ENCODE measurements around the gene FAM171A2.

The FAM171A2 gene

DNA sequence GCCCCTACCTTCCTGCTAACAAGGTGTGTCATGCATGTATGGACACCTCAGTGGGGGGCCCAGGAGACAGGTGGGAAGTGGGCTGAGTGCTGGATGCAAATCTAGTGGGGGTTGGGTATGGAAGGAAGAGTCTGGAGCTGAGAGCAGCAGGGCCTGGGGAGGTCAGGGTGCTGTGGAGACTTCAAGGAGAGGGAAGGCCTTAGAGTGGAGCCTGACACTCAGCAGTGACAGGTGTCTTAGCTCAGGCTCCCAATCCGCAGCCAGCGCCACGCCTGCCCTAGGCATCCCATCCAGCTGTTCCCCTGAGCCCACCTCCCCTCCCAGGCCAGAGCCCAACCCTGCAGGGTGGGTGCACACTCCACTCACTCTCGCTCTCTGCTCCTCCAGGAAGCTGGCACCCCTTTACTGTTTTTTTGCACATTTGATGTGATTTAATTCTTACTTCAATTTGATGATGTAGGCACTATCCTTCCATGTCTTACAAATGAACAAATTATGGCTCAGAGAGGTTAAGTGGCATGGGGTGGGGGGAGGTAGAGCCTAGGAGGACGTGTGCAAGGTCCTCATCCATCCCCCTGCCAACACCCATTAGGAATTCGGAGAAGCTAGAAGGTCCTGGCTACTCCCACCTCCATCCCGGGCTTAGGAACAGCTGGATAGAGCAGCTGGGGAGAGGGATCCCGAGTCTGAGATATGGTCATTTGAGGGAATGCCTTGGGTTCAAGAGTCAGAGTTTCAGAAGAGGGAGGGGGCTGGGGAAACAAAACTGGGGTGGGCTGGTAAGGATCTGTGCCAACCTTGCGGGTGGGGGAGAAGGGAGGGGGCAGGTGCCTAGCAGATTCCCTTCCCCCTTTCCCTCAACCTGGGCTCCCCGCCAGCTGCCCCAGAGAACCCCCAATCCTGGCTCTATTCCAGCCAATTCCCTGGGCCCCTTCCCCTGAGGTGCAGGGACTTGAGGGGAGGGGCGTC lies 2.1 kb downstream of the FAM171A2 start:
- DNase-seq (ENCODE audit: low read depth): no peak

DNA sequence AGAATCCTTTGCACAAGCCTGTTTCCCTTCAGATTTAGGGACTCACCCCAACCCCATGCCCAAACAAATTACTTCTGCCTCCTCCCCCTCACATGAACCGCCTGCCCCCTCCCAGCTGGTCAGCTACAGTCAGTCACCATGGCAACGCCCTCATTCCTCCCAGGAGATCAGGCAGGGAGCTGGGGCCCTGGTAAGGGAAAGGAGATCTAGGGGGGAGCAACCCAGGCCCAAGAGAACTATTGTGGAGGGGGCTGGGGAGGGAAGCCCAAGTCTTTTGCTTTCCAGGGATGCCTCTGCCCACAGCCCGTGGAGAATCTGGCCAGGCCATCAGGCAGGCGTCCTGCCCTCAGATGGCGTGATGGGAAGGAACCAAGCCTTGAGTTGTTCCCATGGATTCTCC lies 2.8 kb downstream of the FAM171A2 start:
- no peak for DNase-seq (ENCODE audit: low read depth)

DNA sequence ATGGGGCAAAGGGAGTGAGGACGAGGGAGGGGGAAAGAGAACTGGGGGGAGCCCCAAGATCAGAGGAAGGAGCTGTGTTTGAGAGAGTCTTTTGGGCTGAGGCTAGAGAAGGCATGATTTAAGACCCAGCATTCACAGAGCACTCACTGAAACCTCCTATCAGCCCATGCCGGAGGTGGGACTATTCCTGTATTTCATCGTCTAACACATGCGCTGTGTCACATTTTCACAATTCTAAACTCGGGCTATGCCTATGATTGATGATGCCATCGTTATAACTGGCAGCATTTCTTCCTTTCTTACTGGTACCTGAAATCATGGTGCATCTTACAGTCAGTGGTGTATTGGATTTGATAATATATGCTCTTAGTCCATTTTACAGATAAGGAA lies 3.5 kb downstream of the FAM171A2 start:
- DNase-seq (ENCODE audit: low read depth): no peak

DNA sequence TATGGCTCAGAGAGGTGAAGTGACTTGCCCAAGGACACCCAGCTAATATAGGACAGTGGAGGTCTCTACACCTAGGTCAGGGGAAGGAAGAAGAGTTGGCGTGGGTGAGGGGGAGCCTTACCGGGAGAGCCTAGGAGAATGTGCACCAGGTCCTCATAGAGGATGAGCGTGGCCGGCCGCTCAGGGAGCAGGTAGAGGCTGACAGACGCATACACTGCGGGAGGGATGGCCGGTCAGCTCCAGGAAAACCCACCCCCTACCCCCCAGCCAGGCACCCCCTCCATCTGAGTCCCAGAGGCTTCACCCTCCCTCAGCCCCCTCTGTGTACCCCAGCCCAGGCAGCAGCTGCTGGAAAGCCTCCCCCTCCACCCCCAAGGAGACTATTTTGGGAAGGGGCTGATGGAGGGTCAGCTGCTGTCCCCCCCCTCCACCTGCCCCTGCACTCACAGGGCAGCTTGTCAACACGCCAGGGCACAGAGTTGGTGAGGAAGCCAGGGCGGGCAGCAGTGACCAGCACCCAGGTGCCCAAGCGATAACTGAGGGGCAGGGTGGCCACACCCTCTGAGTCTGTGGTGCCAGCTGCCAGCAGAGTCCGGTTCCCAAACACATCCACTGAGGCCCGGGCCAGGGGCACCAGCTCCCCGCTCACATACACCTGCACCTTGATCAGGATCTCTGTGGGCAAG lies 4.1 kb downstream of the FAM171A2 start:
- no peak for DNase-seq (ENCODE audit: low read depth)

DNA sequence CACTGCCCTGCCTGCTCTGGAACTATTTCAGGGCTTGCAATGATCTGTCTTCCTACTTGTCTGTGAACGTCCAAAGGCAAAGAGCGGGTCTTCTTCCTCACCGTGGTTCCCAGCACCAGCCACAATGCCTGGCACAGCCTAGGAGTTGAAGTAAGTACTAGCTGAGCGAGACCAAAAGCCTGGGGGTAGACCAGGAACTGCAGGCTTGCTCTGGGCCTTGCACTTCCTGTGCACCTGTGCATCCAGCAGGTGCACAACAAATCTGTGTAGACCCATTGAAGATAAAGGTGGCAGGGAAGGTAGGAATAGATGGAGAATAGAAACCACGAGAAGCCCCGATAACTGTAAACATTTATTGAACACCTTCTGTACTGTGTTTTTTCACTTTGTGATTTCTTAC lies 4.6 kb downstream of the FAM171A2 start:
- DNase-seq (ENCODE audit: low read depth): no peak

DNA sequence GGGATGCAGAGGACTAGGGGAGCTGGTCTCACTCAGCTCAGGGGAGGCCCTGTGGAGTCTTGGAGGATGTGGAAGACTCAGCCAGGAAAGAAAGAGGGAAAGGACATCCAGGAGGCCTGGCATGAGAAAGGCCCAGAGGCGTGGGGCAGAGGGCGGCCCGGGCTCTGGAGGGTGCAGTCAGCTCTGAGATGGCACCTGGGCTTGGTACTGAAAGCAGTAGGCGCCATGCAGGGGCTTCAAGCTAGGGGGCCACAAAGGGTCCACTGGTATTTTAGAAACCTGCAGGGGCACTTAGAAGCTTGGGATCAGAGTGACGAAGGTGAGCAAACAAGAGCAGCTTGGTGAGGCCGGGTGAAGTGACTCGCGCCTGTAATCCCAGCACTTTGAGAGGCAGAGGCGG lies 5.6 kb downstream of the FAM171A2 start:
- DNase-seq (ENCODE audit: low read depth): no peak

DNA sequence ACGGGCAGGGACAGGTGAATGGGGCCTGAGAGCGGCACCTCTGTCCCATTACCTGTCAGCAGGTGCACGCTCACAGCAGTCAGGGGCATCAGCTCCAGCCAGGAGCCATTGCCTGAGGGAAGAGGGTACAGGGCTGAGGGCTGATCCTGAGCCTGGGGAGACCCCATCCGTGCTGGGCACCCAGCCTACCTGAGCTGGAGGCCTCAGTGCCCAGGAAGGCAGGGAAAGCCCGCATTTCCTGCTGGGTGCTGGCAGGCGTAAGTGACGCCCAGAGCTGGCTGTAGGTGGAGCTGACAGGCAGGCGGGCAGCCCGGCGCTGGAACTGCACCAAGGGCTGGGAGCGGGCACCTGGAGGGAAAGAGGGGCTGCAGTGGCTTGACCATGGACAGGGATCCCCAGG lies 7.4 kb downstream of the FAM171A2 start:
- DNase-seq (ENCODE audit: low read depth): no peak

DNA sequence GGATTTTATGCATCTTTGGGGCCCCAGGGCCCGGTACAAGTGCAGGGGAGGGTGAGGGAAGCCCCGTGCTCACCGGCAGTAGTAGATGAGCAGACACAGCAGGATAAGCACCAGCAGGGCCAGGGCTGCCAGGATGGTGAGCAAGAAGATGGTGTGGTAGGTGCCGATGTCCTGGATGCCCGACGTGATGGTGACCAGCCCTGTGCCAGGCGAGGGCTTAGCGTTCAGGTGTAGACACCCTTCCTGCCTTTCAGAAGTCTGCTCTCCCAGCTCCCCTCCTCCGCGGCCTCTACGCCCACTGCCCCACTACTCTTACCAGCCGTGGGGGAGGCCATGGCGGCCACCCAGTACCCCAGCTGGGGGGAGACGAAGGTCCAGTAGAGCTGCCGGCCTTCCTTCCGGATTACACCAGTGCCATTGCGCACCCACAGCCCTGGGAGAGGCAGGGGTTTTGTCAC lies 8.0 kb downstream of the FAM171A2 start:
- DNase-seq (ENCODE audit: low read depth): no peak

DNA sequence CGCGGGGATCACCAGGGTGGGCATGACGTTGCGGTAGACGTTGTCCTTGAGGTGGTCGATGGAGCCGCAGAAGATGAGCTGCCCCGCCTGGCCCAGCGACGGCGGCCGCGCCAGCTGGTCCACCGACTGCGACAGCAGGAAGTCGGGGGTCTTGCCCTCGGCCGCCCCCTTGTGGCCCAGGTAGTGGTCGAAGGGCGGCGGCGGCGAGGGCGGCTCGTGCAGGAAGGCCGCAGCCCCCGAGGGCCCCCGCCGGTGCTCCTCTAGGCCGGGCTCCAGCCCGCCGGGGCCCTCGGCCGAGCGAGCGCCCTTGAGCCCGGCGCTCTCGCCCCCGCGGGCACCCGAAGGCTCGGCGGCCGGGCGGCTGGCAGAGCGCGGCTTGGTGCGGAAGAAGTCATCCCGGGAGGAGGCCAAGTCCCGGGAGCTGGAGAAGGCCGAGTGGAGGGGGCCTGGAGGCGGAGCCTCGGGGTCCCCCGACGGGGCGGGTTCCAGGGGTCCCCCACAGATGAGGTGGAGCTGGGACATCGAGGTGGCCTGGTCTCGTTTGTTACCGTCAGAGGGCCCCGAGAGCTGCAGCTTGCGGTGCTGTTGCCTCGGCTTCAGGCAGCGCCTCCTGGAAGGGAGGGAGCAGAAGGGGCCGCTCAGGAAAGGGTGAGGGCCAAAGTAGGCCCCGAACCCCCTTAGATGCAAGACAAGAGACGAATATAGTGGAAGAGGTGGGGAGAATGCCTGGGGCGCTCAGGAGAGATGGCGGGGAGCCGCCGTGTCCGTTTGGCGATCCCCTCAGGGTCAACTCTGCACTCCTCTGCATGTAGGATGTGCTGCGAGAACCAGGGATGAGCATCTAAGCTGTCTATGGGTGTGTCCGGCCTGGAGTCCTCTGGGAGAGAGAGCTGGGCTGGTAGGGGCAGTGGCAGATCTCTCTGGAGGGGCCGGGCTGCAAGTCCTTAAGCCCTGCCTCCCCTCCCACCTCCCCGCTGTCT lies 8.8 kb downstream of the FAM171A2 start:
- DNase-seq (ENCODE audit: low read depth): peak; percentile 60

DNA sequence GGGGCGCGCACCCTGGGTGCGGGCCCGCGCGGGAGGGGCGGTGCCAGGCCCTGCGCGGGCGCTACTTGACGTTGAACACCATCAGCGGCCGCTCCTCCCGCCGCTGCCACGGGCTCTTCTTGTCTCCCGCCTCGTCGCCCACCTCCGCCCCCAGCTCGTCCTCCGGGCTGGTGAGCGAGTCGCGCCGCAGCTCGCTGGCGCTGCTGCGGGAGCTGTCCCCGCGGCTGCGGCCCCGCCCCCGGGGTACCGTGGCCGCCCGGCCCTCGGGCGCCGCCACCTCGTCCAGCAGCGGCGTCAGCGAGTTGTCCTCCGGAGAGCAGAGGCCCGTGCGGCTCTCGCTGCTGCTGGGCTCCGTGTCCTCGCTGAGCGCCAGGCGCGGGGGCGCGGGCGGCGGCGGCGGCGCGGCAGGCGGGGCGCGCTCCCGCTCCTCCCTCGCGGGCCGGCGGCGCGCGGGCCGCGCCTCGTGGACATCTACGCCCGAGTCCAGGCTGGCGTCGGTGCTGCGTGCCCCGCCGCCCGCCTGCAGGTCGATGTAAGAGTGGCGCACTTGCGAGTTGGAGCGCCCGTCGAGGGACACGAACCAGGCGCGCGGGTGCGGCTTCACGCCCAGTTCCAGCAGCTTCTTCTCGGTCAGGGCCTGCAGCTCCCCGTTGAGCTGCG lies 9.9 kb downstream of the FAM171A2 start:
- no peak for DNase-seq (ENCODE audit: low read depth)

DNA sequence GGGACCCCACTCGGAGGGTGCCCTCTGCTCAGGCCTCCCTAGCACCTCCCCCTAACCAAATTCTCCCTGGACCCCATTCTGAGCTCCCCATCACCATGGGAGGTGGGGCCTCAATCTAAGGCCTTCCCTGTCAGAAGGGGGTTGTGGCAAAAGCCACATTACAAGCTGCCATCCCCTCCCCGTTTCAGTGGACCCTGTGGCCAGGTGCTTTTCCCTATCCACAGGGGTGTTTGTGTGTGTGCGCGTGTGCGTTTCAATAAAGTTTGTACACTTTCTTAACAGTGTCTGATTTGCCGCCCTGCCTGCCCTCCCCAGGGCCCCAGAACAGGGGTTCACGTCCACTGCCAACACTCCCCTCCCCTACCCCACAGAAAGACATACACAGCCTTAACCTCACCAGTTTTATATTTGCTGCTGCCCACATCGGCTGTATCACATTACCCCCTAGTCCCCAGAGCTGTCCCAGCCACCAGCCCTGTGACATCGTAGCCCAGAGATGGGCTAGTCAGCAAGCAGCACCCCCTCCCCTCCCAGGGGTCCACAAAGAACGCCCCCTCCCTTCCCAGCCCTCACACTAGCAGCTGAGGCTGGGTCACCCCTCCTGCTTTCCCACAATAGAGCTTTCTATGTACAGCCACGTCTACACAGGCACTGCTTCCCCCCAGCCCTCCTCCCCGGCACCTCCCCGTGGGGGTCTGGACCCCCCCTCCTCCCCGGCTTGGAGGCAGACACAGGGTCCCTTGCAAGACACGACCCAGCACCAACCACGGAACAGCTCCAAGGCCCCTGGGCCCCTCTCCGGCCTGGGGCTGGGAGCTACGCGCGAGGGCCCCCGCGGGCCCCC lies 10.6 kb downstream of the FAM171A2 start:
- DNase-seq (ENCODE audit: low read depth): no peak

DNA sequence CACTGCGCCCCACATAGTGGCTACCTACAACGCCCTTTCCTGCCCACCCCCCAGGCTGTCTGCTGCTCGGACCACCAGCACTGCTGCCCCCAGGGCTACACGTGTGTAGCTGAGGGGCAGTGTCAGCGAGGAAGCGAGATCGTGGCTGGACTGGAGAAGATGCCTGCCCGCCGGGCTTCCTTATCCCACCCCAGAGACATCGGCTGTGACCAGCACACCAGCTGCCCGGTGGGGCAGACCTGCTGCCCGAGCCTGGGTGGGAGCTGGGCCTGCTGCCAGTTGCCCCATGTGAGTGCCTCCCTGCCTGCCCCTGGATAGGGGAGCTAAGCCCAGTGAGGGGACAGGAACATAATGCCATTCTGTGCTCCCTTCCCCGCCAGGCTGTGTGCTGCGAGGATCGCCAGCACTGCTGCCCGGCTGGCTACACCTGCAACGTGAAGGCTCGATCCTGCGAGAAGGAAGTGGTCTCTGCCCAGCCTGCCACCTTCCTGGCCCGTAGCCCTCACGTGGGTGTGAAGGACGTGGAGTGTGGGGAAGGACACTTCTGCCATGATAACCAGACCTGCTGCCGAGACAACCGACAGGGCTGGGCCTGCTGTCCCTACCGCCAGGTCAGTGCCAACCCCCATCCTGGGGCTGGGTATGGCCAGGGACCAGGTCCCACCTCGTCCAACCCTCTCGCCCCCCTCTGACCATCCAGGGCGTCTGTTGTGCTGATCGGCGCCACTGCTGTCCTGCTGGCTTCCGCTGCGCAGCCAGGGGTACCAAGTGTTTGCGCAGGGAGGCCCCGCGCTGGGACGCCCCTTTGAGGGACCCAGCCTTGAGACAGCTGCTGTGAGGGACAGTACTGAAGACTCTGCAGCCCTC lies 11.5 kb downstream of the FAM171A2 start:
- DNase-seq (ENCODE audit: low read depth): no peak

DNA sequence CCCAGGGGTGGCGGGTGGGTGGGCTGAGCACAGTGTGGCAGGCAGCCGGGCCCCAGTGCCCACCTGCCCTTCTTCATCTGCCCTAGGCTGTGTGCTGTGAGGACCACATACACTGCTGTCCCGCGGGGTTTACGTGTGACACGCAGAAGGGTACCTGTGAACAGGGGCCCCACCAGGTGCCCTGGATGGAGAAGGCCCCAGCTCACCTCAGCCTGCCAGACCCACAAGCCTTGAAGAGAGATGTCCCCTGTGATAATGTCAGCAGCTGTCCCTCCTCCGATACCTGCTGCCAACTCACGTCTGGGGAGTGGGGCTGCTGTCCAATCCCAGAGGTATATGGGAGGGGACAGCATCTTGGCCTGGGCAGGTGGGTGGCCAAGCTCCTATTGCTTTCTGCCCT lies 12.2 kb downstream of the FAM171A2 start:
- DNase-seq (ENCODE audit: low read depth): no peak

DNA sequence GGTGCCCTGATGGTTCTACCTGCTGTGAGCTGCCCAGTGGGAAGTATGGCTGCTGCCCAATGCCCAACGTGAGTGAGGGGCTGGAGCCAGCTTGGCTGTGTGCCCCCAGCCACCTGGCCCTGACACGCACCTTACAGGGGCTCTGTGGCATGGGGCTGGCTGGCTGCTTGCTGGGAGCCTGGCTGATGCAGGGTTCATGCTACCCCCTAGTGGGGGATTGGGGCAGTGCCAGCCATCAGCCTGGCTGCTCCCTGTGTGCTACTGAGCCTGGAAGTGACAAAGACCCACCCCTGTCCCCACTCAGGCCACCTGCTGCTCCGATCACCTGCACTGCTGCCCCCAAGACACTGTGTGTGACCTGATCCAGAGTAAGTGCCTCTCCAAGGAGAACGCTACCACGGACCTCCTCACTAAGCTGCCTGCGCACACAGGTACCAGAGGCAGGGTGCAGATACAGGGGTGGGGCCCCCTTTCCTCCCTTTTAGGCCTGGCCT lies 12.9 kb downstream of the FAM171A2 start:
- peak; percentile 67 for DNase-seq (ENCODE audit: low read depth)

DNA sequence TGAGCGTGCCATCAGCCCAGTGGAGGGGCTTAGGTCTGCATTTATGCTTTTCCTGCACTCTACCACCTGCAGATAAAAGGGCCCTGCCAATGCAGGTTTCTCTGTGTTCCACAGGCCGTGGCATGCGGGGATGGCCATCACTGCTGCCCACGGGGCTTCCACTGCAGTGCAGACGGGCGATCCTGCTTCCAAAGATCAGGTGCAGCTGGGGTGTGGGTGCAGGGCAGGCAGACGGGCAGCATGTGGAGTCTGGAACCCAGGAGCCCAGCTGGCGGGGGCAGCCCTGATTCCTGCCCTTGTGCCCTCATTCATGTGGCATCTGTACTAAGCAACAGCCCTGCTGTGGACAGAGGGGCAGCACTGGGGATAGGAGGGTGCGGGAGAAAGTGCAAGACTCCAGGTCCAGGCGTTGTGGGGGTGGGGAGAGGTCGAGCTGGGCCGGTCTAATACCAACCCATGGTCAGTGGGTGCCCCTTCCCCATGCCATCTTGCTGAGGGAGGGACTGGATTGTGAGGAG lies 14.0 kb downstream of the FAM171A2 start:
- no peak for DNase-seq (ENCODE audit: low read depth)

DNA sequence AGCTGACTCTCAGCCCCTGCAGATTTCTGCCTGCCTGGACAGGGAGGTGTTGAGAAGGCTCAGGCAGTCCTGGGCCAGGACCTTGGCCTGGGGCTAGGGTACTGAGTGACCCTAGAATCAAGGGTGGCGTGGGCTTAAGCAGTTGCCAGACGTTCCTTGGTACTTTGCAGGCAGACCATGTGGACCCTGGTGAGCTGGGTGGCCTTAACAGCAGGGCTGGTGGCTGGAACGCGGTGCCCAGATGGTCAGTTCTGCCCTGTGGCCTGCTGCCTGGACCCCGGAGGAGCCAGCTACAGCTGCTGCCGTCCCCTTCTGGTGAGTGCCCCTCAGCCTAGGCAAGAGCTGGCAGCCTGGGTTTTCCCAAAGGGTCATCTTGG lies 14.7 kb downstream of the FAM171A2 start:
- DNase-seq (ENCODE audit: low read depth): no peak

DNA sequence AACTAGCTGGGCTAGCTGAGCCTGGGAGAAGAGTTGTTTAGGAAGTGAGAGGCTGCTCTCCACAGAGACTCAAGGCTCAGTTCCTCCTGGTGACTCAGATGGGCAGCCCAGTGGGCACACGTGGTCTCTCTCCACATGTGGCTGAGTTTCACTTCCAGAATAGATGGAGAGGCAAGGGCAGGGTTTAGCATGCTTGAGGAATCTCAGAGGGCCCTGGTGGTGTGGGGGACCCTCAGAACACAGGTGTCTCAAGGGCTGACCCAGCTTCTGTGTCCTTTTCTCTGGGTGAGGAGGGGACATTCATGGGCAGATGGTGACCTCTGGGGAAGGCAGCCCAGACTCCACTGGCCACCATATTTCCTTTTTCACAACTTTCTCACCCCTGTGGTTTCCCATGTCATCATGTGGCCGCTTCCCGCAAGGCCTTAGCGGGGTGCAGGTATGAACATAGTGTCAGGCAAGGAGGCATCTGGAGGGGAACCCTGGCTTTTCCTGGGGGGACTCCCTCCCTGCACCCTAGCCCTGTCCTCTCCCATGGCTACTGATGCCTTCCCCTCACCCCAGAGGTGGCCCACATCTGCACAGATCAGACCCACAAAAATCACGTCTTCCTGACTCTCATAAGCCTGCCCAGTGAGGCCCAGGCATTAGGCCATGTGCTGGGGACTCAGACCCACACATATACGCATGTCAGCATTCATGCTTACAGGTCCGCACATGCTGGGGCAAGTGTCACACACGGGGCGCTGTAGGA lies 15.2 kb downstream of the FAM171A2 start:
- no peak for DNase-seq (ENCODE audit: low read depth)
